Subcutaneous abdominal adipose tissue (tissue), 5 donors: ENCODE measurements around the gene PPFIA2.
A peak's percentile ranks its signal among the peaks of the same experiment; 100 is the strongest.
"Not testable (repeated sequence)": the region's sequence is repeated elsewhere in the genome, so short reads cannot be mapped to it uniquely, and the experiment has no call there.

ENCODE experiments used
- H3K27ac ChIP-seq: one replicate; pipeline ENCODE4 v1.7.0; 2013; ENCODE audit warnings: low read depth, mild to moderate bottlenecking, inconsistent platforms, low read length, moderate library complexity
- H3K27me3 ChIP-seq, 5 donors: one replicate each; pipeline ENCODE4 v1.7.0; 2013; ENCODE audit warnings: low read length in 5 of 5, inconsistent platforms in 1 of 5; ENCODE audit not compliant: control insufficient read depth in 5 of 5, insufficient read depth in 4 of 5
- H3K36me3 ChIP-seq, 5 donors: one replicate each; pipeline ENCODE4 v1.7.0; 2013; ENCODE audit warnings: low read length in 5 of 5; ENCODE audit not compliant: control insufficient read depth in 5 of 5, insufficient read depth in 5 of 5
- H3K4me1 ChIP-seq, 5 donors: one replicate each; pipeline ENCODE4 v1.7.0; 2013; ENCODE audit warnings: low read length in 5 of 5, mild to moderate bottlenecking in 3 of 5, moderate library complexity in 1 of 5; ENCODE audit not compliant: control insufficient read depth in 5 of 5, insufficient read depth in 5 of 5
- H3K4me3 ChIP-seq, 5 donors: one replicate each; pipeline ENCODE4 v1.7.0; 2013; ENCODE audit warnings: low read length in 5 of 5, low read depth in 1 of 5
- H3K9ac ChIP-seq, 5 donors: one replicate each; pipeline ENCODE4 v1.7.0; 2013; ENCODE audit warnings: low read length in 5 of 5, mild to moderate bottlenecking in 4 of 5, moderate library complexity in 3 of 5
- H3K9me3 ChIP-seq, 5 donors: one replicate each; pipeline ENCODE4 v1.7.0; 2013; ENCODE audit warnings: low read length in 5 of 5; ENCODE audit not compliant: control insufficient read depth in 5 of 5
- donor health status: healthy.
- donor health status: healthy.
- donor health status: healthy.
- donor health status: healthy.
- donor health status: healthy.

PPFIA2 gene

GRCh38 chr12:81231574-81232368 lies 527.4 kb downstream of the PPFIA2 start:
- Histone ChIP-seq H3K27ac (no peak overlapping the region), H3K27me3 (no peaks in the 10 kb centered on the region), H3K36me3 (peaks cover 0 to 31% (median 8%) of the 10 kb centered on the region in 5 donors), H3K9ac (no peak overlapping the region), H3K9me3 (no peaks in the 10 kb centered on the region), H3K4me3 (no peak overlapping the region), H3K4me1 (peaks cover 0 to 7% (median 0%) of the 10 kb centered on the region in 5 donors)

- peaks cover 0 to 47% (median 8%) of the 10 kb centered on the region in 5 donors for H3K36me3 ChIP-seq
- H3K27me3 ChIP-seq: no peaks in the 10 kb centered on the region
- H3K9ac ChIP-seq: peak overlapping the region in 1 of 5 donors; percentile 15
- H3K27ac ChIP-seq: no peak overlapping the region
- no peaks in the 10 kb centered on the region for H3K9me3 ChIP-seq
- H3K4me1 ChIP-seq: peaks cover 0 to 7% (median 0%) of the 10 kb centered on the region in 5 donors
- no peak overlapping the region for H3K4me3 ChIP-seq
Measured at GRCh38 chr12:81229759-81230158, 529.4 kb downstream of the PPFIA2 start.

GRCh38 chr12:81224626-81225025 lies 534.5 kb downstream of the PPFIA2 start:
- peaks cover 0 to 29% (median 0%) of the 10 kb centered on the region in 5 donors for H3K36me3 ChIP-seq
- H3K27me3 ChIP-seq: no peaks in the 10 kb centered on the region
- H3K9ac ChIP-seq: no peak overlapping the region
- no peak overlapping the region for H3K4me3 ChIP-seq
- H3K27ac ChIP-seq: no peak overlapping the region
- peaks cover 0 to 2% (median 0%) of the 10 kb centered on the region in 5 donors for H3K4me1 ChIP-seq
- H3K9me3 ChIP-seq: no peaks in the 10 kb centered on the region

- H3K27ac ChIP-seq: no peak overlapping the region
- no peak overlapping the region for H3K9ac ChIP-seq
- no peaks in the 10 kb centered on the region for H3K9me3 ChIP-seq
- H3K27me3 ChIP-seq: no peaks in the 10 kb centered on the region
- no peak overlapping the region for H3K4me3 ChIP-seq
- H3K4me1 ChIP-seq: peaks cover 0 to 2% (median 0%) of the 10 kb centered on the region in 5 donors
- peaks cover 0 to 27% (median 0%) of the 10 kb centered on the region in 5 donors for H3K36me3 ChIP-seq
Measured at GRCh38 chr12:81222846-81223592, 536.1 kb downstream of the PPFIA2 start.

GRCh38 chr12:81221681-81222080 lies 537.5 kb downstream of the PPFIA2 start:
- H3K9me3 ChIP-seq: no peaks in the 10 kb centered on the region
- no peak overlapping the region for H3K4me3 ChIP-seq
- peaks cover 0 to 2% (median 0%) of the 10 kb centered on the region in 5 donors for H3K4me1 ChIP-seq
- no peak overlapping the region for H3K27ac ChIP-seq
- no peak overlapping the region for H3K9ac ChIP-seq
- H3K27me3 ChIP-seq: no peaks in the 10 kb centered on the region
- peaks cover 0 to 23% (median 2%) of the 10 kb centered on the region in 5 donors for H3K36me3 ChIP-seq

- H3K27ac ChIP-seq: no peak overlapping the region
- H3K4me1 ChIP-seq: no peaks in the 10 kb centered on the region
- H3K4me3 ChIP-seq: no peak overlapping the region
- H3K9me3 ChIP-seq: no peaks in the 10 kb centered on the region
- H3K9ac ChIP-seq: no peak overlapping the region
- no peaks in the 10 kb centered on the region for H3K27me3 ChIP-seq
- peaks cover 0 to 17% (median 4%) of the 10 kb centered on the region in 5 donors for H3K36me3 ChIP-seq
Measured at GRCh38 chr12:81216739-81217138, 542.4 kb downstream of the PPFIA2 start.

- H3K9me3 ChIP-seq: no peaks in the 10 kb centered on the region
- H3K4me3 ChIP-seq: no peak overlapping the region
- peaks cover 0 to 19% (median 4%) of the 10 kb centered on the region in 5 donors for H3K36me3 ChIP-seq
- H3K27me3 ChIP-seq: no peaks in the 10 kb centered on the region
- H3K4me1 ChIP-seq: peaks cover 0 to 20% (median 19%) of the 10 kb centered on the region in 5 donors
- no peak overlapping the region for H3K27ac ChIP-seq
- H3K9ac ChIP-seq: no peak overlapping the region
Measured at GRCh38 chr12:81212996-81213696, 546.0 kb downstream of the PPFIA2 start.

GRCh38 chr12:81211306-81211705 lies 547.8 kb downstream of the PPFIA2 start:
- H3K27ac ChIP-seq: no peak overlapping the region
- peaks cover 0 to 15% (median 0%) of the 10 kb centered on the region in 5 donors for H3K36me3 ChIP-seq
- H3K27me3 ChIP-seq: no peaks in the 10 kb centered on the region
- H3K9ac ChIP-seq: no peak overlapping the region
- H3K4me3 ChIP-seq: no peak overlapping the region
- peaks cover 0 to 25% (median 22%) of the 10 kb centered on the region in 5 donors for H3K4me1 ChIP-seq
- no peaks in the 10 kb centered on the region for H3K9me3 ChIP-seq

- H3K4me1 ChIP-seq: peaks cover 0 to 25% (median 22%) of the 10 kb centered on the region in 5 donors
- not testable (repeated sequence) for H3K4me3 ChIP-seq, H3K27me3 ChIP-seq, H3K27ac ChIP-seq, H3K9me3 ChIP-seq, H3K9ac ChIP-seq, H3K36me3 ChIP-seq
Measured at GRCh38 chr12:81209772-81210225, 549.4 kb downstream of the PPFIA2 start.
